GM23338 (cell line): ENCODE results near the gene RAP1A. TPM values are rescaled to one million over a fixed set of nuclear protein-coding genes. Genes with fewer than 3 reads are reported as not detected.

Experiments used
- ATAC-seq: fragments of 200-7000 bp; cut with Tn5 transposase; 3 replicates; pipeline ENCODE4 v1.9.1; 2020
- DNase-seq: peaks from one replicate; pipeline ENCODE4 v3.0.0-alpha.2; 2015; ENCODE audit warnings: low spot score
- H2AFZ ChIP-seq: fragments of 200-600 bp; sonication (generic); 2 replicates; pipeline ENCODE4 v1.8.0; 2016; ENCODE audit warnings: antibody characterized with exemption, mild to moderate bottlenecking, moderate library complexity
- H3F3A ChIP-seq: fragments of 200-600 bp; sonication (generic); replicated peaks from 2 replicates; pipeline ENCODE4 v1.8.0; 2017; ENCODE audit warnings: antibody characterized with exemption, mixed run types, low read depth
- H3K27ac ChIP-seq: fragments of 200-600 bp; sonication (generic); 2 replicates; pipeline ENCODE4 v1.6.1; 2016; ENCODE audit warnings: low read depth
- H3K27me3 ChIP-seq: fragments of 200-600 bp; sonication (generic); 2 replicates; pipeline ENCODE4 v1.8.0; 2016; ENCODE audit warnings: mild to moderate bottlenecking, mixed run types, moderate library complexity; ENCODE audit not compliant: insufficient read depth
- H3K36me3 ChIP-seq: fragments of 200-600 bp; sonication (generic); 2 replicates; pipeline ENCODE4 v1.8.0; 2016; ENCODE audit warnings: mild to moderate bottlenecking; ENCODE audit not compliant: insufficient read depth
- H3K4me1 ChIP-seq: fragments of 200-600 bp; sonication (generic); 2 replicates; pipeline ENCODE4 v1.8.0; 2016; ENCODE audit warnings: mild to moderate bottlenecking, moderate library complexity; ENCODE audit not compliant: insufficient read depth
- H3K4me2 ChIP-seq: fragments of 200-600 bp; sonication (generic); 2 replicates; pipeline ENCODE4 v1.7.1; 2017; ENCODE audit warnings: mixed run types
- H3K4me3 ChIP-seq: fragments of 200-600 bp; sonication (generic); 2 replicates; pipeline ENCODE4 v1.6.1; 2016; ENCODE audit warnings: mixed run types
- H3K79me2 ChIP-seq: fragments of 200-600 bp; sonication (generic); replicated peaks from 2 replicates; pipeline ENCODE4 v1.8.0; 2017; ENCODE audit warnings: mild to moderate bottlenecking; ENCODE audit not compliant: insufficient read depth
- H3K9me2 ChIP-seq: fragments of 200-600 bp; sonication (generic); 2 replicates; pipeline ENCODE4 v1.8.0; 2017; ENCODE audit not compliant: insufficient read depth
- H4K20me1 ChIP-seq: fragments of 200-600 bp; sonication (generic); replicated peaks from 2 replicates; pipeline ENCODE4 v1.8.0; 2017; ENCODE audit warnings: mild to moderate bottlenecking; ENCODE audit not compliant: insufficient read depth
- H3K27ac Mint-ChIP-seq: 2 replicates; pipeline ENCODE4 v1.8.0; 2020; ENCODE audit warnings: inconsistent platforms, mild to moderate bottlenecking, moderate library complexity, mixed read lengths
- H3K27me3 Mint-ChIP-seq: 3 replicates; pipeline ENCODE4 v1.8.0; 2022; ENCODE audit warnings: low read depth, mild to moderate bottlenecking, moderate library complexity, mixed read lengths, inconsistent platforms; ENCODE audit not compliant: insufficient read depth, poor library complexity
- H3K36me3 Mint-ChIP-seq: 3 replicates; pipeline ENCODE4 v1.8.0; 2021; ENCODE audit warnings: low read depth, mild to moderate bottlenecking, inconsistent platforms, moderate library complexity, mixed read lengths
- H3K4me1 Mint-ChIP-seq: 3 replicates; pipeline ENCODE4 v1.8.0; 2020; ENCODE audit warnings: mild to moderate bottlenecking, inconsistent platforms, mixed read lengths
- H3K4me3 Mint-ChIP-seq: 3 replicates; pipeline ENCODE4 v1.8.0; 2021; ENCODE audit warnings: moderate library complexity, mild to moderate bottlenecking, inconsistent platforms, mixed read lengths
- H3K9me3 Mint-ChIP-seq: 3 replicates; pipeline ENCODE4 v1.8.0; 2020; ENCODE audit warnings: moderate library complexity, mild to moderate bottlenecking, inconsistent platforms, mixed read lengths
- CREB1 ChIP-seq: fragments of 250-450 bp; sonication (Bioruptor Pico); IDR thresholded peaks from 2 replicates; pipeline ENCODE4 v1.5.0; 2020; ENCODE audit warnings: low read depth, mild to moderate bottlenecking, moderate library complexity
- CTCF ChIP-seq, 2 experiments: fragments of 200-600 bp in 1 of 2; sonication (generic) in 1 of 2; conservative IDR thresholded peaks; 2 replicates each; pipeline versions ENCODE4 v1.5.1 to v1.6.1; 2016 to 2017; ENCODE audit warnings: antibody characterized with exemption in 2 of 2, low read depth in 2 of 2, mild to moderate bottlenecking in 2 of 2, moderate library complexity in 1 of 2
- ETS1 ChIP-seq: IDR thresholded peaks from 2 replicates; pipeline ENCODE4 v1.6.1; 2016; ENCODE audit warnings: antibody characterized with exemption
- EZH2 ChIP-seq: fragments of 200-600 bp; sonication (generic); IDR thresholded peaks from one replicate; pipeline ENCODE4 v1.8.0; 2017; ENCODE audit warnings: antibody characterized with exemption, mild to moderate bottlenecking, low read depth; ENCODE audit not compliant: unreplicated experiment
- EZH2phosphoT487 ChIP-seq: fragments of 200-600 bp; sonication (generic); IDR thresholded peaks from one replicate; pipeline ENCODE4 v1.8.1; 2018; ENCODE audit warnings: antibody characterized with exemption; ENCODE audit not compliant: unreplicated experiment
- JUNB ChIP-seq: IDR thresholded peaks from one replicate; pipeline ENCODE4 v1.6.1; 2016; ENCODE audit warnings: antibody characterized with exemption; ENCODE audit not compliant: unreplicated experiment
- NANOG ChIP-seq: IDR thresholded peaks from 2 replicates; pipeline ENCODE4 v1.6.1; 2016; ENCODE audit warnings: antibody characterized with exemption, borderline replicate concordance
- POLR2AphosphoS5 ChIP-seq: IDR thresholded peaks from 2 replicates; pipeline ENCODE4 v1.6.1; 2016; ENCODE audit warnings: antibody characterized with exemption, low read depth
- REST ChIP-seq: IDR thresholded peaks from one replicate; pipeline ENCODE4 v1.6.1; 2018; ENCODE audit warnings: antibody characterized with exemption; ENCODE audit not compliant: unreplicated experiment
- STAT1 ChIP-seq: IDR thresholded peaks from one replicate; pipeline ENCODE4 v1.6.1; 2016; ENCODE audit warnings: antibody characterized with exemption; ENCODE audit not compliant: unreplicated experiment
- ZNF114 ChIP-seq: fragments of 250-450 bp; sonication (Bioruptor Pico); IDR thresholded peaks from 2 replicates; pipeline ENCODE4 v1.5.0; 2020; ENCODE audit warnings: mild to moderate bottlenecking, moderate library complexity
- ZNF331 ChIP-seq: fragments of 250-450 bp; sonication (Bioruptor Pico); IDR thresholded peaks from 2 replicates; pipeline ENCODE4 v1.5.0; 2020; ENCODE audit warnings: low read depth, mild to moderate bottlenecking, moderate library complexity
- ZNF462 ChIP-seq: fragments of 250-450 bp; sonication (Bioruptor Pico); IDR thresholded peaks from 2 replicates; pipeline ENCODE4 v1.5.0; 2020; ENCODE audit warnings: mild to moderate bottlenecking, moderate library complexity
- polyA plus RNA-seq: library from polyadenylated mRNA; unstranded; fragments of >200 nt; fragmentation: Nextera tagmentation; extraction: Ambion mirVana; gene quantifications from 2 replicates; pipeline ENCODE4 v1.2.1, GENCODE V29; 2016
- total RNA-seq: library from RNA; depleted of rRNA; stranded (reverse); fragments of >200 nt; shearing (Covaris generic); gene quantifications from 2 replicates; pipeline ENCODE4 v1.2.3, GENCODE V29; 2014

Gene RAP1A
- total and polyA plus RNA-seq, 2 experiments from 2014 or later = 16.2 to 23.0 TPM

- Histone ChIP-seq H4K20me1 (no peaks in the 10 kb centered on the region), H3K4me1 (peaks cover 4% of the 10 kb centered on the region), H3K9me2 (no peaks in the 10 kb centered on the region), H3K27me3 (no peaks in the 10 kb centered on the region), H3K36me3 (no peaks in the 10 kb centered on the region), H2AFZ (no peak overlapping the region), H3K27ac (no peak overlapping the region), H3F3A (0 out of 2 replicates have a peak, but pooled peaks cover 3% of the 10 kb centered on the region), H3K4me3 (no peak overlapping the region), H3K4me2 (no peak overlapping the region), H3K79me2 (0 out of 2 replicates have a peak, but pooled peaks cover under 1% of the 10 kb centered on the region)
- Mint-ChIP-seq H3K27ac (no peak overlapping the region; the same call in 1 of the 2 replicates), H3K36me3 (no peaks in the 10 kb centered on the region; the same call in 2 of the 3 replicates), H3K27me3 (peaks cover 19% of the 10 kb centered on the region), H3K9me3 (peaks cover 4% of the 10 kb centered on the region; the same call in 1 of the 3 replicates), H3K4me1 (peaks cover 27% of the 10 kb centered on the region), H3K4me3 (no peak overlapping the region)
- DNase-seq (no peak), ATAC-seq (no peak)
- TF ChIP-seq JUNB (no peak), NANOG (no peak), EZH2phosphoT487 (no peak), CREB1 (CRISPR knock-in tag) (no peak), STAT1 (no peak), ZNF331 (CRISPR knock-in tag) (no peak), POLR2AphosphoS5 (no peak), ETS1 (no peak), ZNF114 (CRISPR knock-in tag) (no peak), REST (no peak), EZH2 (no peak), ZNF462 (CRISPR knock-in tag) (no peak), CTCF (conservative IDR thresholded peaks at IDR 0.05; ENCODE audit: low read depth in 2 of 2) (no peak)
Observed at GRCh38 chr1:111750856-111751255, 131.3 kb downstream of the RAP1A start.
